GM12878 (cell line): ENCODE data around the gene PDGFA. TPM values are rescaled to one million over a fixed set of nuclear protein-coding genes. Genes with fewer than 3 reads are reported as not detected.
"Not testable (repeated sequence)": the region's sequence is repeated elsewhere in the genome, so short reads cannot be mapped to it uniquely, and the experiment has no call there.

Experiments
- ATAC-seq: fragments of 200-7000 bp; cut with Tn5 transposase; 3 replicates; pipeline ENCODE4 v1.9.1; 2020; ENCODE audit warnings: mild to moderate bottlenecking, moderate library complexity
- BruUV-seq: library from RNA; stranded (reverse); fragments of 400-500 nt; replicated peaks from 2 replicates; lab custom pipeline; 2021; lab: Mats Ljungman, UMichigan
- CTCF ChIA-PET: fragments of 300-600 bp; sonication (Branson Sonifier 250); formaldehyde crosslinking; extraction: SDS; loops from one replicate; lab custom pipeline; 2021; ENCODE audit warnings: inconsistent platforms; lab: Yijun Ruan, JAX
- POLR2A ChIA-PET: fragments of 350-600 bp; formaldehyde crosslinking; extraction: SDS; loops from one replicate; lab custom pipeline; 2021; ENCODE audit warnings: inconsistent platforms; lab: Charles Lee
- RAD21 ChIA-PET: fragments of 300-600 bp; sonication (Branson Sonifier 250); formaldehyde crosslinking; loops from one replicate; lab custom pipeline; 2023; ENCODE audit warnings: antibody characterized with exemption; ENCODE audit not compliant: unreplicated experiment; lab: Charles Lee
- SMC1A ChIA-PET: fragments of 300-600 bp; sonication (Branson Sonifier 250); formaldehyde crosslinking; loops from one replicate; lab custom pipeline; 2023; ENCODE audit not compliant: unreplicated experiment, uncharacterized antibody; lab: Charles Lee
- DNase-seq: peaks from one replicate; pipeline ENCODE4 v3.0.0-alpha.2; 2011; ENCODE audit warnings: low read depth, low spot score
- FAIRE-seq: peaks from 3 replicates; lab custom pipeline; 2011; peaks lifted over from hg19 to GRCh38; lab: Jason Lieb, UNC
- H2AFZ ChIP-seq: 2 replicates; pipeline ENCODE4 v1.6.0; 2011; ENCODE audit warnings: low read depth, low read length, control low read depth; ENCODE audit not compliant: control insufficient read depth
- H3K27ac ChIP-seq: 2 replicates; pipeline ENCODE4 v1.5.1; 2011; ENCODE audit warnings: control low read depth; ENCODE audit not compliant: control insufficient read depth, insufficient read depth
- H3K27me3 ChIP-seq, 2 experiments: replicated peaks in 1 of 2; 2 replicates each; pipeline versions ENCODE4 v1.6.0 to v1.6.1; 2011; ENCODE audit warnings: low read length in 1 of 2; ENCODE audit not compliant: control insufficient read depth in 2 of 2, insufficient read depth in 2 of 2
- H3K36me3 ChIP-seq, 2 experiments: 2 replicates each; pipeline ENCODE4 v1.5.1; 2011; ENCODE audit warnings: low read length in 1 of 2; ENCODE audit not compliant: control insufficient read depth in 2 of 2, insufficient read depth in 2 of 2
- H3K4me1 ChIP-seq: 2 replicates; pipeline ENCODE4 v1.6.1; 2011; ENCODE audit warnings: mild to moderate bottlenecking, low read length, moderate library complexity, mixed read lengths; ENCODE audit not compliant: control insufficient read depth, insufficient read depth
- H3K4me2 ChIP-seq: 2 replicates; pipeline ENCODE4 v1.6.0; 2011; ENCODE audit warnings: control low read depth; ENCODE audit not compliant: control insufficient read depth, insufficient read depth
- H3K4me3 ChIP-seq: fragments of 200-600 bp; sonication (generic); 2 replicates; pipeline ENCODE4 v1.5.1; 2016
- H3K79me2 ChIP-seq: 2 replicates; pipeline ENCODE4 v1.6.0; 2011; ENCODE audit warnings: low read length; ENCODE audit not compliant: control insufficient read depth, insufficient read depth
- H3K9ac ChIP-seq: 2 replicates; pipeline ENCODE4 v1.8.0; 2011; ENCODE audit warnings: low read length, control low read depth, mixed read lengths; ENCODE audit not compliant: control insufficient read depth, insufficient read depth
- H3K9me3 ChIP-seq: replicated peaks from 3 replicates; pipeline ENCODE4 v1.5.1; 2011; ENCODE audit warnings: mild to moderate bottlenecking, low read length; ENCODE audit not compliant: control insufficient read depth, insufficient read depth
- H4K20me1 ChIP-seq: 2 replicates; pipeline ENCODE4 v1.6.0; 2011; ENCODE audit not compliant: control insufficient read depth, insufficient read depth
- BCL11A ChIP-seq: IDR thresholded peaks from 2 replicates; pipeline ENCODE4 v1.6.1; 2011; ENCODE audit warnings: low read depth, low read length
- CHD1 ChIP-seq: IDR thresholded peaks from 2 replicates; pipeline ENCODE4 v1.6.1; 2012; ENCODE audit warnings: low read depth, low read length, improper control_type of control experiment
- GATAD2B ChIP-seq: fragments of 450-650 bp; conservative IDR thresholded peaks from 2 replicates; pipeline ENCODE4 v1.6.1; 2017; ENCODE audit warnings: low read depth, mild to moderate bottlenecking, moderate library complexity
- HDGF ChIP-seq: fragments of 450-650 bp; IDR thresholded peaks from 2 replicates; pipeline ENCODE4 v1.6.1; 2016; ENCODE audit warnings: antibody characterized with exemption
- IKZF1 ChIP-seq: fragments of 450-650 bp; conservative IDR thresholded peaks from 2 replicates; pipeline ENCODE4 v1.6.1; 2017; ENCODE audit warnings: antibody characterized with exemption, mild to moderate bottlenecking
- MEF2A ChIP-seq: IDR thresholded peaks from 2 replicates; pipeline ENCODE4 v1.6.1; 2011; ENCODE audit warnings: low read depth, mild to moderate bottlenecking, low read length, moderate library complexity; ENCODE audit not compliant: insufficient read depth
- MYB ChIP-seq: fragments of 150-350 bp; IDR thresholded peaks from 2 replicates; pipeline ENCODE4 v1.6.1; 2014; ENCODE audit warnings: mild to moderate bottlenecking, low read depth, low read length, borderline replicate concordance
- NFXL1 ChIP-seq: fragments of 450-650 bp; IDR thresholded peaks from 2 replicates; pipeline ENCODE4 v1.6.1; 2017; ENCODE audit warnings: antibody characterized with exemption, mild to moderate bottlenecking, borderline replicate concordance
- SMAD1 ChIP-seq: fragments of 450-650 bp; IDR thresholded peaks from 2 replicates; pipeline ENCODE4 v1.6.1; 2018; ENCODE audit warnings: mild to moderate bottlenecking, low read depth; ENCODE audit not compliant: partially characterized antibody
- SREBF2 ChIP-seq: IDR thresholded peaks from 2 replicates; pipeline ENCODE4 v1.6.1; 2012; ENCODE audit warnings: mild to moderate bottlenecking, low read length
- WRNIP1 ChIP-seq: IDR thresholded peaks from 2 replicates; pipeline ENCODE4 v1.6.1; 2011; ENCODE audit warnings: low read depth, low read length, improper control_type of control experiment, borderline replicate concordance
- ZSCAN29 ChIP-seq: fragments of 450-650 bp; IDR thresholded peaks from 2 replicates; pipeline ENCODE4 v1.6.1; 2017; ENCODE audit warnings: mild to moderate bottlenecking, moderate library complexity
- WGBS: methylation state at CpG from one replicate; pipeline ENCODE4 v1.1.6; 2016; ENCODE audit warnings: low lambda C conversion rate; ENCODE audit not compliant: insufficient replicate concordance, insufficient coverage; ENCODE audit errors: missing lambda C conversion rate; 5-methylcytosine and 5-hydroxymethylcytosine counted together
- in situ Hi-C: fragments of 300-500 bp; cut with MboI; formaldehyde crosslinking; loops from 9 replicates; pipeline ENCODE4 v1.14.3; 2018; ENCODE audit warnings: mixed read lengths
- intact Hi-C: fragments of 100-400 bp; cut with micrococcal nuclease; formaldehyde crosslinking; loops from one replicate; pipeline ENCODE4 v1.14.2; 2022; ENCODE audit not compliant: unreplicated experiment
- polyA plus RNA-seq, 11 experiments: library from polyadenylated mRNA; depleted of rRNA in 4 of 11; unstranded in 6 of 11; stranded (reverse) in 5 of 11; fragments of >200 nt; fragmentation: Nextera tagmentation in 4 of 11; fragmentation: Illumina TruSeq in 1 of 11; extraction: Ambion mirVana in 4 of 11; extraction: Trizol in 1 of 11; gene quantifications; 1 replicate in 1 of 11; 2 replicates in 10 of 11; pipeline versions ENCODE4 v1.2.1 to v1.2.3, GENCODE V29; 2011 to 2016; ENCODE audit warnings: inconsistent platforms in 2 of 11, missing spikeins in 2 of 11, low read depth in 1 of 11
- total RNA-seq, 4 experiments: library from RNA; depleted of rRNA in 3 of 4; stranded (reverse); fragments of >200 nt in 3 of 4; fragmentation: Illumina TruSeq in 1 of 4; extraction: Trizol in 1 of 4; gene quantifications; 2 replicates each; pipeline versions ENCODE4 v1.2.1 to v1.2.3, GENCODE V29; 2013 to 2021
- TF ChIP-seq, protein P1 (sequence below): fragments of 450-650 bp; IDR thresholded peaks from 2 replicates; pipeline ENCODE4 v1.6.1; 2017; ENCODE audit warnings: mild to moderate bottlenecking, low read depth, inconsistent platforms; ENCODE audit not compliant: poor library complexity, severe bottlenecking
- TF ChIP-seq, protein P2 (sequence below): IDR thresholded peaks from 2 replicates; pipeline ENCODE4 v1.6.1; 2012; ENCODE audit warnings: low read depth, low read length, improper control_type of control experiment

The PDGFA gene
- total and polyA plus RNA-seq, 10 of the 15 experiments (the other 5 are each of a cell fraction or from before 2014, with no cell fraction given), result 2.5 to 10.0 (median 5.6) TPM

DNA sequence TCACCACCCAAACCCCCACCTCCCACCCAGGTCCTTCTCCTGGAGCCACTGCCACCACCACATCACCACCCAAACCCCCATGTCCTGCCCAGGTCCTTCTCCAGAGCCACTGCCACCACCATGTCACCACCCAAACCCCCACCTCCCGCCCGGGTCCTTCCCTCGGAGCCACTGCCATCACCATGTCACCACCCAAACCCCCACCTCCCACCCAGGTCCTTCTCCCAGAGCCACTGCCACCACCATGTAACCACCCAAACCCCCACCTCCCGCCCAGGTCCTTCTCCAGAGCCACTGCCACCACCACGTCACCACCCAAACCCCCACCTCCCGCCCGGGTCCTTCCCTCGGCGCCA, 31.9 kb upstream of the PDGFA start:
- 74% methylated on average over 3 of the region's 9 CpGs for whole genome bisulfite sequencing
- SMC1A ChIA-PET, DNase-seq, CTCF ChIA-PET, H3K9ac ChIP-seq, H3K9me3 ChIP-seq, ATAC-seq, H2AFZ ChIP-seq, H3K4me1 ChIP-seq, in situ Hi-C loops, RAD21 ChIA-PET, H3K27me3 ChIP-seq, intact Hi-C loops, FAIRE-seq, H3K4me2 ChIP-seq, H3K36me3 ChIP-seq, H3K4me3 ChIP-seq, BruUV-seq, POLR2A ChIA-PET, H3K27ac ChIP-seq, H4K20me1 ChIP-seq, H3K79me2 ChIP-seq: not testable (repeated sequence)

DNA sequence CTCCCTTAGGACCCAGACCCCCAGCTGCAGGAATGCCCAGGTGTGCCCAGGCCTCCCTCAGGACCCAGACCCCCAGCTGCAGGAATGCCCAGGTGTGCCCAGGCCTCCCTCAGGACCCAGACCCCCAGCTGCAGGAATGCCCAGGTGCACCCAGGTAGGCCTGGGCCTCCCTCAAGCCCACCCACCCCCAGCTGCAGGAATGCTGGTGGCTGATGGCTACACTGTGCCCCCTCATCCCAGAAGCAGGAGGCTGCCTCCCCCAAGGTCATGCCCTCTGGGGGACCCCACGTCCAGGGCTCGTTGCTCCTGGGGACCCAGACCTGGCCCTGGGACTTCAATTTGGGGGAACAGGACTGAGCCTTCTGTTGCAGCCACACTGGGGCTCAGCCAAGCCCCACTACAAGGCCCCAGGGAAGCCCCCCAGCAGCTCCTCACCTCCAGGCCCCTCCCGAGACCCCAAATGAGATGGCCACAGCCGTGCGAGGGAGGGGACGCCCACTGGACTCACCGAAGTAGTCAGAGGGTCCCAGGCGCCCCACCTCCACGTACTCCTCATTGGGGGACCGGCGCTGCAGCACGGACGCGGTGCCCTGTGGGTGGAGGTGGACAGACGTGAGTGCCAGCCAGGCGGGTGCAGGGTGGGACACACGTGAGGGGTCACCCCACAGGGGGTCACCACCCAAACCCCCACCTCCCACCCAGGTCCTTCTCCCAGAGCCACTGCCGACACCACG, 31.4 kb upstream of the PDGFA start:
- RAD21 ChIA-PET, result no interaction called here
- WGBS, result 90% methylated on average over 18 of the region's 19 CpGs
- H4K20me1 ChIP-seq, result no peaks in the 10 kb centered on the region
- no peaks in the 10 kb centered on the region; the same call in 1 of the 2 replicates for H3K4me1 ChIP-seq
- H2AFZ ChIP-seq, result no peak overlapping the region
- no peak for FAIRE-seq
- no peaks in the 10 kb centered on the region for H3K79me2 ChIP-seq
- no peaks in the 10 kb centered on the region for H3K36me3 ChIP-seq
- no peak for ATAC-seq
- POLR2A ChIA-PET, result no interaction called here
- SMC1A ChIA-PET, result no interaction called here
- no peak overlapping the region for H3K4me3 ChIP-seq
- intact Hi-C loops, result no loop called here
- H3K27me3 ChIP-seq, result no peaks in the 10 kb centered on the region
- CTCF ChIA-PET, result no interaction called here
- no peak overlapping the region for H3K4me2 ChIP-seq
- no peaks in the 10 kb centered on the region; the same call in 2 of the 3 replicates for H3K9me3 ChIP-seq
- TF ChIP-seq WRNIP1, result no peak
- TF ChIP-seq NFXL1, result no peak
- TF ChIP-seq SREBF2, result no peak
- TF ChIP-seq ZSCAN29, result no peak
- TF ChIP-seq, protein P1, sequence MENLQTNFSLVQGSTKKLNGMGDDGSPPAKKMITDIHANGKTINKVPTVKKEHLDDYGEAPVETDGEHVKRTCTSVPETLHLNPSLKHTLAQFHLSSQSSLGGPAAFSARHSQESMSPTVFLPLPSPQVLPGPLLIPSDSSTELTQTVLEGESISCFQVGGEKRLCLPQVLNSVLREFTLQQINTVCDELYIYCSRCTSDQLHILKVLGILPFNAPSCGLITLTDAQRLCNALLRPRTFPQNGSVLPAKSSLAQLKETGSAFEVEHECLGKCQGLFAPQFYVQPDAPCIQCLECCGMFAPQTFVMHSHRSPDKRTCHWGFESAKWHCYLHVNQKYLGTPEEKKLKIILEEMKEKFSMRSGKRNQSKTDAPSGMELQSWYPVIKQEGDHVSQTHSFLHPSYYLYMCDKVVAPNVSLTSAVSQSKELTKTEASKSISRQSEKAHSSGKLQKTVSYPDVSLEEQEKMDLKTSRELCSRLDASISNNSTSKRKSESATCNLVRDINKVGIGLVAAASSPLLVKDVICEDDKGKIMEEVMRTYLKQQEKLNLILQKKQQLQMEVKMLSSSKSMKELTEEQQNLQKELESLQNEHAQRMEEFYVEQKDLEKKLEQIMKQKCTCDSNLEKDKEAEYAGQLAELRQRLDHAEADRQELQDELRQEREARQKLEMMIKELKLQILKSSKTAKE, result no peak
- TF ChIP-seq, protein P2, sequence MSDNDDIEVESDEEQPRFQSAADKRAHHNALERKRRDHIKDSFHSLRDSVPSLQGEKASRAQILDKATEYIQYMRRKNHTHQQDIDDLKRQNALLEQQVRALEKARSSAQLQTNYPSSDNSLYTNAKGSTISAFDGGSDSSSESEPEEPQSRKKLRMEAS, result no peak
- TF ChIP-seq IKZF1, result no peak
- no peak for TF ChIP-seq CHD1
- TF ChIP-seq GATAD2B, result no peak
- no peak for TF ChIP-seq SMAD1
- no peak for TF ChIP-seq HDGF
- no peak for TF ChIP-seq MYB
- TF ChIP-seq MEF2A, result no peak
- no peak for TF ChIP-seq BCL11A
- no TSS peak for BruUV-seq
- in situ Hi-C loops, result no loop called here
- H3K27ac ChIP-seq, result no peak overlapping the region
- DNase-seq, result no peak
- no peak overlapping the region for H3K9ac ChIP-seq
